Calu3 (cell line): ENCODE results near the gene PPARA. TPM values are rescaled to one million over a fixed set of nuclear protein-coding genes. Genes with fewer than 3 reads are reported as not detected.

Source experiments
- BruUV-seq: library from RNA; stranded (reverse); fragments of 400-500 nt; replicated peaks from 2 replicates; lab custom pipeline; 2021; lab: Mats Ljungman, UMichigan
- CTCF ChIA-PET: fragments of 300-600 bp; sonication (Branson Sonifier 250); formaldehyde crosslinking; loops from one replicate; lab custom pipeline; 2022; ENCODE audit warnings: antibody characterized with exemption; lab: Charles Lee
- DNase-seq: peaks from one replicate; pipeline ENCODE4 v3.0.0; 2022
- H3K27ac Mint-ChIP-seq: one replicate; pipeline ENCODE4 v1.8.0; 2022; ENCODE audit warnings: mixed read lengths; ENCODE audit not compliant: unreplicated experiment
- H3K27me3 Mint-ChIP-seq: one replicate; pipeline ENCODE4 v1.8.0; 2022; ENCODE audit warnings: mixed read lengths; ENCODE audit not compliant: unreplicated experiment
- H3K36me3 Mint-ChIP-seq: one replicate; pipeline ENCODE4 v1.8.0; 2022; ENCODE audit warnings: mild to moderate bottlenecking, moderate library complexity, mixed read lengths; ENCODE audit not compliant: insufficient read depth, unreplicated experiment
- H3K4me1 Mint-ChIP-seq: one replicate; pipeline ENCODE4 v1.8.0; 2022; ENCODE audit warnings: mild to moderate bottlenecking, low read depth, mixed read lengths; ENCODE audit not compliant: unreplicated experiment
- H3K4me3 Mint-ChIP-seq: one replicate; pipeline ENCODE4 v1.8.0; 2022; ENCODE audit warnings: mild to moderate bottlenecking, low read depth, moderate library complexity, mixed read lengths; ENCODE audit not compliant: unreplicated experiment
- H3K9me3 Mint-ChIP-seq: one replicate; pipeline ENCODE4 v1.8.0; 2022; ENCODE audit warnings: low read depth, mixed read lengths; ENCODE audit not compliant: unreplicated experiment
- CTCF ChIP-seq: fragments of 200-600 bp; IDR thresholded peaks from one replicate; pipeline ENCODE4 v1.8.0; 2022; ENCODE audit warnings: antibody characterized with exemption; ENCODE audit not compliant: unreplicated experiment
- intact Hi-C: fragments of 100-400 bp; cut with micrococcal nuclease; formaldehyde crosslinking; loops from one replicate; pipeline ENCODE4 v1.10.0; 2022; ENCODE audit not compliant: unreplicated experiment
- total RNA-seq: library from RNA; stranded (reverse); gene quantifications from 2 replicates; pipeline ENCODE4 v1.2.3, GENCODE V29; 2022

Gene PPARA
- total RNA-seq, 1 experiment from 2014 or later, result 22.7 TPM

DNA sequence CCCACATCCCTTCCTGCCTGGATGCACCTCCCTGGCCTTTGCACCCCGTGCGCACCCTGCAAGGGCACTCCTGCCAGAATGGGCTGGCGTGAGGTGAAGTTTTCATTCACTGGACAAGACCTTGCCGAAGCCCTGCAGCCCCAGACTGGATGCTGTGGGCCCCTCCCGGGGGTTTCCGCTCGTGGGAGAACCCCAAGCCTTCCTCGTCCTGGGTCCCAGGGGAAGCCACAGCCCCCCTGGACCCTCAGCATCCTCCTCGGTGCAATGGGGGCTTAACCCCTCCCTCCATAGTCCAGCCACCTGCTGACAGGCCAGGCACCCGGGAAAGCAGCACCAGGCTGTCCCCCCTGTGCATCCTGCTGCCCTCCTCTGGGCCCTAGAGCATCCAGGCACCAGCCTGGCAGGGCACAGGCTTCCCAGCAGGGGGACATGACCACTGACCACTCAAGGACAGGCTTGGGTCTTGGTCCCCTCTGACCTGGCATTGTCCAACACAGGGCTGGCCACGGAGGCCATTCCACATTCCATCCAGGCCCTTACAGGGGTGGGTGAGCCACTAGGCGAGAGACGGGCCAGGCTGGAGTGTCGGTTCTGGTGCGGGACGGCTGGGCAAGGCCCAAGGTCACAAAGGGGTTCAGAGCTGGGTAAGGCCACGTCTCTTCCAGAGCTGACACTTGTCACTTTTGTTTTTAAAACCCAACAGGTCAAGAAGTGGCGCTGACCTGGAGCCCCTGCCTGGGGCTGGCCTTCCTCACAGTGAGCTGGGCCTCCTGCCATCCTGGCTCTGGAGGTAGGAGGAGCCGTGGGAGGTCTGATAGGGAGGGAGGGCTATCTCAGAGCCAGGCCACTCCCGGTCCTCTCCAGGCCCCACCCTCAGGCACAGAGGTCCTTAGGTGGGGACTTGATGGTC is 41.5 kb upstream of the PPARA start:
- DNase-seq, result peak; percentile 44
- H3K36me3 Mint-ChIP-seq, result peaks cover 95% of the 10 kb centered on the region
- H3K27me3 Mint-ChIP-seq, result no peaks in the 10 kb centered on the region
- CTCF ChIA-PET, result interaction anchor here (2.0 kb wide), 1 partner anchor 102 kb away, joined by 9 read pairs; no protein-coding TSS in a partner anchor
- H3K4me1 Mint-ChIP-seq, result peaks cover 32% of the 10 kb centered on the region
- H3K4me3 Mint-ChIP-seq, result no peak overlapping the region
- TF ChIP-seq CTCF, result peak; percentile 16
- H3K27ac Mint-ChIP-seq, result peak overlapping the region; percentile 84
- H3K9me3 Mint-ChIP-seq, result no peaks in the 10 kb centered on the region
- intact Hi-C loops, result loop anchor here (10.0 kb wide), 1 partner anchor 54 kb away; no protein-coding TSS in a partner anchor
- BruUV-seq, result no TSS peak

- Mint-ChIP-seq H3K27me3 (no peaks in the 10 kb centered on the region), H3K4me1 (peaks cover 33% of the 10 kb centered on the region), H3K9me3 (no peaks in the 10 kb centered on the region), H3K4me3 (no peak overlapping the region), H3K27ac (no peak overlapping the region), H3K36me3 (peaks cover 98% of the 10 kb centered on the region)
- no peak for TF ChIP-seq CTCF
- intact Hi-C loops, result loop anchor here (10.0 kb wide), 1 partner anchor 55 kb away; no protein-coding TSS in a partner anchor
- CTCF ChIA-PET, result interaction anchor here (2.0 kb wide), 1 partner anchor 103 kb away, joined by 9 read pairs; no protein-coding TSS in a partner anchor
- no peak for DNase-seq
- no TSS peak for BruUV-seq
Observed at GRCh38 chr22:46109474-46110003, 40.8 kb upstream of the PPARA start.

DNA sequence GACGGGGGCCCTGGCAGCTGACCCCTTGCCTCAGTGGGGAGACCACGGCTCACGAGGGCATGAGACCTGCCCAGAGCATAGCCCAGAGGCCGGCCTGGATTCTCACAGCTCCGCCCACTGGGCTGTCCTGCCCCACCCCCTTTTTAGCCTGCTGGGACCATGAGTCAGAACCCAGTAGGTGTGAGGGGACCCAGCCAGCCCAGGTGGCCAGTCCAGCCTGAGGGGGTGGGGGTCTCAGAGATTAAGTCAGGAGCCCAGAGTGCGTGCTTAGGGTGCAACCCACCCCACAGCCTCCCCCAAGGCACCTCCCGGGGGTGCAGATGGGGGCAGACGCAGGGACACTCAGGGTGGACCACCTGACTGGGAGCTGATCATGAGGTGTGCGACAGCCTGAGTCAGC is 40.1 kb upstream of the PPARA start:
- peaks cover 99% of the 10 kb centered on the region for H3K36me3 Mint-ChIP-seq
- H3K4me3 Mint-ChIP-seq, result no peak overlapping the region
- H3K27ac Mint-ChIP-seq, result no peak overlapping the region
- peak; percentile 64 for DNase-seq
- peaks cover 33% of the 10 kb centered on the region for H3K4me1 Mint-ChIP-seq
- no peak for TF ChIP-seq CTCF
- no peaks in the 10 kb centered on the region for H3K27me3 Mint-ChIP-seq
- H3K9me3 Mint-ChIP-seq, result no peaks in the 10 kb centered on the region
- BruUV-seq, result no TSS peak
- CTCF ChIA-PET, result interaction anchor here (2.0 kb wide), 1 partner anchor 104 kb away, joined by 9 read pairs; no protein-coding TSS in a partner anchor
- intact Hi-C loops, result no loop called here

GRCh38 chr22:46111645-46112306 is 38.5 kb upstream of the PPARA start:
- Mint-ChIP-seq H3K4me3 (no peak overlapping the region), H3K27me3 (no peaks in the 10 kb centered on the region), H3K27ac (no peak overlapping the region), H3K36me3 (peaks cover 99% of the 10 kb centered on the region), H3K9me3 (no peaks in the 10 kb centered on the region), H3K4me1 (peaks cover 36% of the 10 kb centered on the region)
- intact Hi-C loops, result no loop called here
- no TSS peak for BruUV-seq
- no peak for DNase-seq
- CTCF ChIA-PET, result no interaction called here
- TF ChIP-seq CTCF, result no peak
